Testis (tissue), 2 donors: ENCODE data around the gene CLASP2.

Experiments used
- POLR2A ChIP-seq: fragments of 450-650 bp; IDR thresholded peaks from one replicate; pipeline ENCODE4 v1.6.1; 2017; ENCODE audit warnings: antibody characterized with exemption, mild to moderate bottlenecking, moderate library complexity
- TF ChIP-seq, protein P1 (sequence below), 3 experiments: fragments of 450-650 bp in 2 of 3; fragments of 200-600 bp in 1 of 3; sonication (generic) in 1 of 3; IDR thresholded peaks; one replicate each; pipeline ENCODE4 v1.5.1; 2016 to 2019; ENCODE audit warnings: antibody characterized with exemption in 3 of 3, mild to moderate bottlenecking in 2 of 3, moderate library complexity in 1 of 3

DNA sequence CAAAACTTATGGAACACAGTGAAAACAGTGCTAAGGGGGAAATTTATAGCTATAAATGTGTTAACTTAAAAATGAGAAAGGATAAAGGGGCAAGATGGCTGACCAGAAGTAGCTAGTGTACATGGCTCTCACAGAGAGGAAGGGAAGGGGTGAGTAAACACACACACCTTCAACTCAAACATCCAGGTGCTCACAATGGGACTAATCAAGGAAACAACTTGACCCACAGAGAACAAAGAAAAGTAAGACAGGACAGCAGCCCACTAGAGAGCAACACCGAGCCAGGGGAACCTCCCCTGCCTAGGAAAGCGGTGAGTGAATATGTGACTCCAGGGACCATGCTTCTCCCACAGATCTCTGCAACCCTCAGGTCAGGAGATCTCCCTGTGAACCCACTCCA, 192.8 kb downstream of the CLASP2 start:
- TF ChIP-seq, protein P1, sequence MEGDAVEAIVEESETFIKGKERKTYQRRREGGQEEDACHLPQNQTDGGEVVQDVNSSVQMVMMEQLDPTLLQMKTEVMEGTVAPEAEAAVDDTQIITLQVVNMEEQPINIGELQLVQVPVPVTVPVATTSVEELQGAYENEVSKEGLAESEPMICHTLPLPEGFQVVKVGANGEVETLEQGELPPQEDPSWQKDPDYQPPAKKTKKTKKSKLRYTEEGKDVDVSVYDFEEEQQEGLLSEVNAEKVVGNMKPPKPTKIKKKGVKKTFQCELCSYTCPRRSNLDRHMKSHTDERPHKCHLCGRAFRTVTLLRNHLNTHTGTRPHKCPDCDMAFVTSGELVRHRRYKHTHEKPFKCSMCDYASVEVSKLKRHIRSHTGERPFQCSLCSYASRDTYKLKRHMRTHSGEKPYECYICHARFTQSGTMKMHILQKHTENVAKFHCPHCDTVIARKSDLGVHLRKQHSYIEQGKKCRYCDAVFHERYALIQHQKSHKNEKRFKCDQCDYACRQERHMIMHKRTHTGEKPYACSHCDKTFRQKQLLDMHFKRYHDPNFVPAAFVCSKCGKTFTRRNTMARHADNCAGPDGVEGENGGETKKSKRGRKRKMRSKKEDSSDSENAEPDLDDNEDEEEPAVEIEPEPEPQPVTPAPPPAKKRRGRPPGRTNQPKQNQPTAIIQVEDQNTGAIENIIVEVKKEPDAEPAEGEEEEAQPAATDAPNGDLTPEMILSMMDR (IDR thresholded peaks at IDR 0.05), result no peak
- no peak for TF ChIP-seq POLR2A
